ENCODE results near the gene SSBP3. TPM values are rescaled to one million over a fixed set of nuclear protein-coding genes. Genes with fewer than 3 reads are reported as not detected.

The SSBP3 gene
- polyA plus RNA-seq, 1 donor (not counting 4 experiments of a cell fraction or from before 2014, with no cell fraction given), result 16.9 TPM

DNA sequence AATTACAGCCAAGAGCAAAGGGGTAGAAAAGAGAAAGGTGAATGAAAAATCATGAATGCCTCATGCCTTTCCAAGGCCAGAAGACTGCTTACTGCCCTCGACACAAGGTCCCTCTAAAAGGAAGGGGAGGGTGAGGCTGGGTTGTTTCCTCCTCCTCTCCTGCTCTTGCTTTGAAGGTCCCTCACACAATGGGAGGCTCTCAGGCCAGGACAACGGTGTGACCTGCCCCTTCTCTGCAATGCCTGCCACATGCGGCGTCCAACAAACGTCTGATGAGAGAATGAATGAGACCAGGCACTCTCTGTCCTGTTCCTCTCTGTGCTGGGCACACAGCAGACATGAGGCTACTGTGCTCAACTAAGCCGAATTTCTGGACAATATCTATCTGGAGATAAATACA lies 51.3 kb downstream of the SSBP3 start:
- dilution Hi-C loops (cut with MboI; ENCODE audit: extremely low pct_ligation_motif_present, low sequenced_read_pairs), result no loop called here
- H3K79me2 ChIP-seq (ENCODE audit: control insufficient read depth, insufficient read depth, low read length), result no peaks in the 10 kb centered on the region
- H3K4me3 ChIP-seq (ENCODE audit: control insufficient read depth in 2 of 3, extremely low read depth in 1 of 3, insufficient read depth in 2 of 3, low read depth in 1 of 3, low read length in 3 of 3), result no peak overlapping the region
- H3K36me3 ChIP-seq (ENCODE audit: control insufficient read depth in 2 of 2, extremely low read depth in 1 of 2, insufficient read depth in 2 of 2, low read length in 2 of 2), result peaks cover 0 to 2% of the 10 kb centered on the region in 2 experiments
- no peak overlapping the region for H2AFZ ChIP-seq (ENCODE audit: control insufficient read depth, low read length)
- no peaks in the 10 kb centered on the region for H3K4me1 ChIP-seq (ENCODE audit: control insufficient read depth, extremely low read depth, insufficient read depth, low read length)
- no peak overlapping the region for H3K4me2 ChIP-seq (ENCODE audit: control insufficient read depth, extremely low read depth, insufficient read depth, low read depth, low read length)
- DNase-seq (ENCODE audit: low read depth, low spot score) (no peak), FAIRE-seq (no peak)
- no peak overlapping the region for H3K27ac ChIP-seq (ENCODE audit: control insufficient read depth, insufficient read depth, low read length)
- H3K9ac ChIP-seq (ENCODE audit: control insufficient read depth, extremely low read depth, insufficient read depth, low read length), result no peak overlapping the region
- H3K9me1 ChIP-seq (ENCODE audit: control insufficient read depth, extremely low read depth, insufficient read depth, low read length), result no peaks in the 10 kb centered on the region
- H3K27me3 ChIP-seq (ENCODE audit: control insufficient read depth, extremely low read depth, insufficient read depth, low read length), result no peaks in the 10 kb centered on the region
- no peaks in the 10 kb centered on the region for H4K20me1 ChIP-seq (ENCODE audit: control insufficient read depth, extremely low read depth, insufficient read depth, low read length)
- no peaks in the 10 kb centered on the region for H3K9me3 ChIP-seq (ENCODE audit: control insufficient read depth, low read depth, low read length)
- TF ChIP-seq, protein P1, sequence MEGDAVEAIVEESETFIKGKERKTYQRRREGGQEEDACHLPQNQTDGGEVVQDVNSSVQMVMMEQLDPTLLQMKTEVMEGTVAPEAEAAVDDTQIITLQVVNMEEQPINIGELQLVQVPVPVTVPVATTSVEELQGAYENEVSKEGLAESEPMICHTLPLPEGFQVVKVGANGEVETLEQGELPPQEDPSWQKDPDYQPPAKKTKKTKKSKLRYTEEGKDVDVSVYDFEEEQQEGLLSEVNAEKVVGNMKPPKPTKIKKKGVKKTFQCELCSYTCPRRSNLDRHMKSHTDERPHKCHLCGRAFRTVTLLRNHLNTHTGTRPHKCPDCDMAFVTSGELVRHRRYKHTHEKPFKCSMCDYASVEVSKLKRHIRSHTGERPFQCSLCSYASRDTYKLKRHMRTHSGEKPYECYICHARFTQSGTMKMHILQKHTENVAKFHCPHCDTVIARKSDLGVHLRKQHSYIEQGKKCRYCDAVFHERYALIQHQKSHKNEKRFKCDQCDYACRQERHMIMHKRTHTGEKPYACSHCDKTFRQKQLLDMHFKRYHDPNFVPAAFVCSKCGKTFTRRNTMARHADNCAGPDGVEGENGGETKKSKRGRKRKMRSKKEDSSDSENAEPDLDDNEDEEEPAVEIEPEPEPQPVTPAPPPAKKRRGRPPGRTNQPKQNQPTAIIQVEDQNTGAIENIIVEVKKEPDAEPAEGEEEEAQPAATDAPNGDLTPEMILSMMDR (optimal IDR thresholded peaks at IDR 0.05 in 1 of 3, IDR thresholded peaks at IDR 0.05 in 1 of 3, conservative IDR thresholded peaks at IDR 0.05 in 1 of 3; ENCODE audit: extremely low read depth in 1 of 3, insufficient read depth in 2 of 3, low read length in 3 of 3), result no peak
- no peak for TF ChIP-seq EZH2 (IDR thresholded peaks at IDR 0.05; ENCODE audit: low read length)

DNA sequence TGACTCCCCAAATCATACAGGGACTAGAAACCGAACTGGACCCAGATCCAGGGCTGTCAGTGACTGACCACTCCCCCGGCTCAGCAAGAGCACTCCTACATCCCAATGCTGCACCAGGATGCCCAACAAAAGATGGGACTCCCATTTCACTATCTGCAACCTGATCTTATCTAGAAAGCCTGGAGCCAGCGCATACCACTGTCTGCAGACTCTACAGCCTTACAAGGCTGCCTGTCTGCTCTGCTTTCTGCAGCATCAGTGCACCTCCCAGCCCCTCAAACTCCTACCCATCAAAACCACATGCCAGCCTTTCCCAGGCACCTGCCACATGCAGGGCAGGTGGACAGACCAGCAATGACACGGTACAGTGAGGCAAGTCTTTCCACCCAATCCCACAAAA lies 52.2 kb downstream of the SSBP3 start:
- Histone ChIP-seq H3K4me3 (ENCODE audit: control insufficient read depth in 2 of 3, extremely low read depth in 1 of 3, insufficient read depth in 2 of 3, low read depth in 1 of 3, low read length in 3 of 3) (no peak overlapping the region), H2AFZ (ENCODE audit: control insufficient read depth, low read length) (no peak overlapping the region), H3K4me2 (ENCODE audit: control insufficient read depth, extremely low read depth, insufficient read depth, low read depth, low read length) (no peak overlapping the region), H3K9me1 (ENCODE audit: control insufficient read depth, extremely low read depth, insufficient read depth, low read length) (no peaks in the 10 kb centered on the region), H3K27ac (ENCODE audit: control insufficient read depth, insufficient read depth, low read length) (no peak overlapping the region), H3K27me3 (ENCODE audit: control insufficient read depth, extremely low read depth, insufficient read depth, low read length) (no peaks in the 10 kb centered on the region), H3K79me2 (ENCODE audit: control insufficient read depth, insufficient read depth, low read length) (no peaks in the 10 kb centered on the region), H4K20me1 (ENCODE audit: control insufficient read depth, extremely low read depth, insufficient read depth, low read length) (no peaks in the 10 kb centered on the region), H3K9ac (ENCODE audit: control insufficient read depth, extremely low read depth, insufficient read depth, low read length) (no peak overlapping the region), H3K4me1 (ENCODE audit: control insufficient read depth, extremely low read depth, insufficient read depth, low read length) (no peaks in the 10 kb centered on the region), H3K9me3 (ENCODE audit: control insufficient read depth, low read depth, low read length) (no peaks in the 10 kb centered on the region), H3K36me3 (ENCODE audit: control insufficient read depth in 2 of 2, extremely low read depth in 1 of 2, insufficient read depth in 2 of 2, low read length in 2 of 2) (peaks cover 0 to 2% of the 10 kb centered on the region in 2 experiments)
- dilution Hi-C loops (cut with MboI; ENCODE audit: extremely low pct_ligation_motif_present, low sequenced_read_pairs), result no loop called here
- TF ChIP-seq EZH2 (IDR thresholded peaks at IDR 0.05; ENCODE audit: low read length), result no peak
- TF ChIP-seq, protein P1 (optimal IDR thresholded peaks at IDR 0.05 in 1 of 3, IDR thresholded peaks at IDR 0.05 in 1 of 3, conservative IDR thresholded peaks at IDR 0.05 in 1 of 3; ENCODE audit: extremely low read depth in 1 of 3, insufficient read depth in 2 of 3, low read length in 3 of 3), result no peak
- no peak for FAIRE-seq
- no peak for DNase-seq (ENCODE audit: low read depth, low spot score)
